Mesenchymal stem cell (in vitro differentiated cells and primary cell): ENCODE results near the gene CHURC1.

Experiments used
- DNase-seq: peaks from one replicate; pipeline ENCODE4 v3.0.0-alpha.2; 2013
- H2AFZ ChIP-seq: one replicate; pipeline ENCODE4 v1.6.1; 2013; ENCODE audit warnings: low read depth, mild to moderate bottlenecking, control low read depth, inconsistent platforms, low read length, moderate library complexity
- H2AK5ac ChIP-seq: 2 replicates; pipeline ENCODE4 v1.6.1; 2013; ENCODE audit warnings: low read length, moderate library complexity, mild to moderate bottlenecking, inconsistent platforms; ENCODE audit not compliant: severe bottlenecking
- H2BK120ac ChIP-seq: one replicate; pipeline ENCODE4 v1.6.1; 2013; ENCODE audit warnings: low read depth, mild to moderate bottlenecking, inconsistent platforms, low read length, moderate library complexity
- H2BK12ac ChIP-seq, 2 experiments: one replicate each; pipeline ENCODE4 v1.6.1; 2013; ENCODE audit warnings: inconsistent platforms in 2 of 2, low read length in 2 of 2, mild to moderate bottlenecking in 2 of 2, moderate library complexity in 2 of 2, control low read depth in 1 of 2
- H2BK15ac ChIP-seq: one replicate; pipeline ENCODE4 v1.6.1; 2013; ENCODE audit warnings: mild to moderate bottlenecking, low read depth, inconsistent platforms; ENCODE audit not compliant: poor library complexity, severe bottlenecking
- H2BK5ac ChIP-seq: 2 replicates; pipeline ENCODE4 v1.6.1; 2013; ENCODE audit warnings: low read depth, mild to moderate bottlenecking, low read length, control low read depth, inconsistent platforms; ENCODE audit not compliant: poor library complexity, severe bottlenecking
- H3K14ac ChIP-seq, 2 experiments: one replicate each; pipeline ENCODE4 v1.6.1; 2013; ENCODE audit warnings: inconsistent platforms in 2 of 2, low read length in 2 of 2, control low read depth in 1 of 2, mild to moderate bottlenecking in 1 of 2, moderate library complexity in 1 of 2
- H3K18ac ChIP-seq, 2 experiments: one replicate each; pipeline ENCODE4 v1.6.1; 2013; ENCODE audit warnings: inconsistent platforms in 2 of 2, low read length in 2 of 2, control low read depth in 1 of 2, low read depth in 1 of 2, mild to moderate bottlenecking in 1 of 2
- H3K23ac ChIP-seq, 2 experiments: one replicate each; pipeline ENCODE4 v1.6.1; 2013; ENCODE audit warnings: inconsistent platforms in 2 of 2, low read length in 2 of 2, mild to moderate bottlenecking in 2 of 2, moderate library complexity in 2 of 2, control low read depth in 1 of 2
- H3K27ac ChIP-seq: 2 replicates; pipeline ENCODE4 v1.5.1; 2013; ENCODE audit warnings: mild to moderate bottlenecking, moderate library complexity, low read length, control low read depth, inconsistent platforms; ENCODE audit not compliant: poor library complexity, severe bottlenecking
- H3K27me3 ChIP-seq, 2 experiments: 2 replicates each; pipeline versions ENCODE4 v1.6.1 to v1.7.0; 2013; ENCODE audit warnings: low read length in 2 of 2, mild to moderate bottlenecking in 2 of 2, moderate library complexity in 2 of 2, control low read depth in 1 of 2, inconsistent platforms in 1 of 2; ENCODE audit not compliant: control insufficient read depth in 1 of 2, insufficient read depth in 1 of 2
- H3K36me3 ChIP-seq, 2 experiments: 2 replicates each; pipeline versions ENCODE4 v1.6.1 to v1.7.0; 2013; ENCODE audit warnings: low read length in 2 of 2, control low read depth in 1 of 2, inconsistent platforms in 1 of 2, low read depth in 1 of 2, mild to moderate bottlenecking in 1 of 2; ENCODE audit not compliant: insufficient read depth in 2 of 2, control insufficient read depth in 1 of 2
- H3K4ac ChIP-seq, 2 experiments: one replicate each; pipeline ENCODE4 v1.6.1; 2013; ENCODE audit warnings: inconsistent platforms in 2 of 2, low read length in 2 of 2, mild to moderate bottlenecking in 2 of 2, moderate library complexity in 2 of 2, control low read depth in 1 of 2, low read depth in 1 of 2
- H3K4me1 ChIP-seq: 2 replicates; pipeline ENCODE4 v1.6.1; 2013; ENCODE audit warnings: low read depth, low read length, control low read depth; ENCODE audit not compliant: control insufficient read depth, insufficient read depth
- H3K4me2 ChIP-seq: 2 replicates; pipeline ENCODE4 v1.6.1; 2013; ENCODE audit warnings: low read length, mild to moderate bottlenecking, inconsistent platforms; ENCODE audit not compliant: poor library complexity, severe bottlenecking
- H3K4me3 ChIP-seq, 2 experiments: 2 replicates each; pipeline versions ENCODE4 v1.5.1 to v1.7.0; 2013; ENCODE audit warnings: low read length in 2 of 2, mild to moderate bottlenecking in 2 of 2, control low read depth in 1 of 2, low read depth in 1 of 2; ENCODE audit not compliant: insufficient read depth in 1 of 2
- H3K79me1 ChIP-seq: replicated peaks from 2 replicates; pipeline ENCODE4 v1.6.1; 2013; ENCODE audit warnings: mild to moderate bottlenecking, control low read depth, low read length, inconsistent platforms; ENCODE audit not compliant: poor library complexity, severe bottlenecking
- H3K9ac ChIP-seq: 2 replicates; pipeline ENCODE4 v1.7.0; 2013; ENCODE audit warnings: mild to moderate bottlenecking, low read length, moderate library complexity
- H3K9me3 ChIP-seq: 2 replicates; pipeline ENCODE4 v1.7.0; 2013; ENCODE audit warnings: mild to moderate bottlenecking, low read length; ENCODE audit not compliant: control insufficient read depth
- H4K8ac ChIP-seq: one replicate; pipeline ENCODE4 v1.6.1; 2013; ENCODE audit warnings: inconsistent platforms, mild to moderate bottlenecking, low read length, moderate library complexity
- H4K91ac ChIP-seq: one replicate; pipeline ENCODE4 v1.6.1; 2013; ENCODE audit warnings: mild to moderate bottlenecking, low read length, inconsistent platforms
- WGBS: methylation state at CpG from one replicate; pipeline ENCODE4 v1.1.7; 2013; ENCODE audit warnings: mixed read lengths; 5-methylcytosine and 5-hydroxymethylcytosine counted together

The CHURC1 gene

GRCh38 chr14:64945431-64946178, 31.4 kb downstream of the CHURC1 start:
- peak overlapping the region in 1 of 2 experiments; percentile 47 for H3K23ac ChIP-seq
- no peak overlapping the region for H2BK5ac ChIP-seq
- no peak overlapping the region for H4K8ac ChIP-seq
- no peaks in the 10 kb centered on the region for H3K9me3 ChIP-seq
- peaks cover 51 to 56% of the 10 kb centered on the region in 2 experiments for H3K36me3 ChIP-seq
- H3K4me1 ChIP-seq = no peaks in the 10 kb centered on the region
- no peak overlapping the region for H3K4me2 ChIP-seq
- no peak overlapping the region for H3K18ac ChIP-seq
- no peak overlapping the region for H2AK5ac ChIP-seq
- no peak overlapping the region for H2AFZ ChIP-seq
- H3K79me1 ChIP-seq = peaks cover 22% of the 10 kb centered on the region
- no peak for DNase-seq
- H2BK15ac ChIP-seq = peak overlapping the region; percentile 46
- H3K27me3 ChIP-seq = no peaks in the 10 kb centered on the region
- no peak overlapping the region for H3K9ac ChIP-seq
- no peak overlapping the region for H2BK12ac ChIP-seq
- no peak overlapping the region for H3K4me3 ChIP-seq
- H3K27ac ChIP-seq = no peak overlapping the region
- H3K14ac ChIP-seq = no peak overlapping the region
- 97% methylated on average over 9 of the region's 12 CpGs for WGBS
- H2BK120ac ChIP-seq = no peak overlapping the region
- H3K4ac ChIP-seq = no peak overlapping the region
- no peak overlapping the region for H4K91ac ChIP-seq

GRCh38 chr14:64946310-64947045, 32.2 kb downstream of the CHURC1 start:
- H3K9ac ChIP-seq = no peak overlapping the region
- WGBS = 93% methylated on average over 6 of the region's 6 CpGs
- no peak overlapping the region for H4K91ac ChIP-seq
- H3K9me3 ChIP-seq = no peaks in the 10 kb centered on the region
- no peak overlapping the region for H4K8ac ChIP-seq
- no peak overlapping the region for H3K4me3 ChIP-seq
- no peak overlapping the region for H3K23ac ChIP-seq
- H3K36me3 ChIP-seq = peaks cover 53 to 60% of the 10 kb centered on the region in 2 experiments
- H3K79me1 ChIP-seq = peaks cover 25% of the 10 kb centered on the region
- DNase-seq = no peak
- H3K27ac ChIP-seq = no peak overlapping the region
- H2BK5ac ChIP-seq = no peak overlapping the region
- no peak overlapping the region for H2BK15ac ChIP-seq
- no peak overlapping the region for H2AFZ ChIP-seq
- no peaks in the 10 kb centered on the region for H3K4me1 ChIP-seq
- H3K4me2 ChIP-seq = no peak overlapping the region
- H3K18ac ChIP-seq = no peak overlapping the region
- H3K27me3 ChIP-seq = no peaks in the 10 kb centered on the region
- H3K14ac ChIP-seq = no peak overlapping the region
- H2BK12ac ChIP-seq = no peak overlapping the region
- H3K4ac ChIP-seq = no peak overlapping the region
- H2AK5ac ChIP-seq = no peak overlapping the region
- no peak overlapping the region for H2BK120ac ChIP-seq

DNA sequence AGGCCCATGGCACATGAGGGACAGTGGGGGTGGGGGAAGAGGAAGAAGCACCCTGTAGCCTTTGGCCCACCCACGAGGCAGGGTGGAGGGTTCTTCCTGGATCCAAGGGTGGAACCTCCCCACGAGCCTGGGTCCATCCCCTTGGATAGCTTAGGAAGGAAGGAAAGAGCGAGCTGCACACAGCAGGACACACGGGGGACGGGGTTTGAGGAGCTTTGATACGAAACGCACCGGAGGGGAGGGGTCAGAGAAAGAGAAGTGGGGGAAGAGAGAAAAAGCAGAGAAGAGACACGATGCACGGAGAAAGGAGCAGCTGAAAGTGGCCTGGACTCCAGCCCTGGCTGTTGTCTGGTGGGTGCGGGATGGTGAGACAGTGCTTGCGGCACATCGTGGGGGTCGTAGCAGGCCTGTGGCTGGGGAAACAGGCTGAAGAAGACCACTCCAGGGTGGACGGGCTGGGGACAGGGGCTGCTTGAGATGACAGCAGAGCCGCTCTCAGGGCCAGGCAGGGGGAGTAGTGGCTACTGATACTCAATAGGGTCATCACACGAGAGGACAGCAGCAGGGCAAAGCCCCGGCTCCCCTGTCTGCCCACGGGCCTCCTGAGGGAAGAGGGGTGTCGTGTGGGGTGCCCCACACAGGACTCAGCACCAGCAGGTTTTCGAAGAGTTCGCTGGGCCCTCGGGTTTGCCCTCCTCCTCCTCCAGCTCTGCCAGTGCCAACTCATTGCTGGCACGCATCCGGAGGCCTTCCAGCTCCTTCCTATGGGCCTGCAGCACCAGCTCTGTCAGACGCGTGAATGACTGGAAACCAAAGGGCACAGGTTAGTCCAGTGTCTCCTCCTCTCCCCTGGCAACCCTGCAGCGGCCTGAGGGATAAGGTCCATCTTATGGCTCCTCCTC, 33.7 kb downstream of the CHURC1 start:
- Histone ChIP-seq H2BK5ac (no peak overlapping the region), H3K4ac (no peak overlapping the region), H3K36me3 (peaks cover 42 to 66% of the 10 kb centered on the region in 2 experiments), H3K18ac (no peak overlapping the region), H3K4me2 (no peak overlapping the region), H2BK12ac (no peak overlapping the region), H4K8ac (no peak overlapping the region), H3K27me3 (no peaks in the 10 kb centered on the region), H3K14ac (no peak overlapping the region), H3K4me3 (no peak overlapping the region), H3K9ac (no peak overlapping the region), H2BK15ac (no peak overlapping the region), H3K79me1 (peaks cover 31% of the 10 kb centered on the region), H4K91ac (no peak overlapping the region), H3K9me3 (no peaks in the 10 kb centered on the region), H2BK120ac (no peak overlapping the region), H2AFZ (no peak overlapping the region), H3K4me1 (no peaks in the 10 kb centered on the region), H3K27ac (no peak overlapping the region), H3K23ac (no peak overlapping the region), H2AK5ac (no peak overlapping the region)
- DNase-seq = no peak
- 93% methylated on average over 28 of the region's 28 CpGs for WGBS
